ENCODE results near the gene NT5C.

DNA sequence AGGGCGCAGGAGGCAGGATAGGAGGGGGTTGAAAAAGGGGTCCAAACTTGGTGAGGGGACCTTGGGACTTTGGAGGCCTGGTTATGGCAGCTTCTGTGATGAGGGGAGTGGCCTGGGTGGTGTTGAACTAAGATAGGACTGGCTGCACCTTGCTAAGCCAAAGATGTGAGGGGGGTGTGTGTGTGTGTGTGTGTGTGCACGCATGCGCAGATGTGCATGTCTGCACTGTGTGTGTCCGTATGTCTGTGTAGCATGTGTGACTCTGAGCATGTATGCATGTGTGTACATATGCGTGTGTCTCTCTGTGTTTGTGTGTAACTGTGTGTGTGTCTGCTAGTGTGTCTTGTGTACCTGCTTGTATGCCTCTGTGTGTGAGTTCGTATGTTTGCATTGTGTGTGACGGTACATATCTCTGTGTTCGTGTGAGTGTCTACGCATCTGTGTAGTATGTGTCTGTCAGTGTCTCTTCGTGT is 39.7 kb downstream of the NT5C start:
- no peak for TF ChIP-seq POLR2A (IDR thresholded peaks at IDR 0.05; ENCODE audit: low read length)
- TF ChIP-seq GATA1 (IDR thresholded peaks at IDR 0.05; ENCODE audit: low read depth, low read length), result no peak

All from erythroblast (primary cell).